HG03175 (cell line): Measurements from ENCODE around the gene COL13A1.

ENCODE experiments used
- ATAC-seq: cut with Tn5 transposase; IDR thresholded peaks from one replicate; pipeline ENCODE4 v1.9.1; 2021; ENCODE audit warnings: mild to moderate bottlenecking, moderate library complexity; ENCODE audit not compliant: unreplicated experiment

Gene COL13A1

GRCh38 chr10:69938541-69938991 lies 136.9 kb downstream of the COL13A1 start:
- ATAC-seq, result no peak

- ATAC-seq, result no peak
Observed at GRCh38 chr10:69939061-69939460, 137.4 kb downstream of the COL13A1 start.

GRCh38 chr10:69939481-69939880 lies 137.8 kb downstream of the COL13A1 start:
- no peak for ATAC-seq

- ATAC-seq, result no peak
Observed at GRCh38 chr10:69941730-69942129, 140.0 kb downstream of the COL13A1 start.

- ATAC-seq, result no peak
Observed at GRCh38 chr10:69943292-69943820, 141.7 kb downstream of the COL13A1 start.

- no peak for ATAC-seq
Observed at GRCh38 chr10:69944761-69945160, 143.1 kb downstream of the COL13A1 start.

GRCh38 chr10:69948261-69948660 lies 146.6 kb downstream of the COL13A1 start:
- no peak for ATAC-seq

GRCh38 chr10:69949770-69950169 lies 148.1 kb downstream of the COL13A1 start:
- ATAC-seq, result no peak

- ATAC-seq, result no peak
Observed at GRCh38 chr10:69951658-69952057, 150.0 kb downstream of the COL13A1 start.

- no peak for ATAC-seq
Observed at GRCh38 chr10:69952069-69952800, 150.5 kb downstream of the COL13A1 start.

GRCh38 chr10:69952821-69953221 lies 151.1 kb downstream of the COL13A1 start:
- no peak for ATAC-seq

- no peak for ATAC-seq
Observed at GRCh38 chr10:69953851-69954250, 152.1 kb downstream of the COL13A1 start.

GRCh38 chr10:69955211-69955805 lies 153.6 kb downstream of the COL13A1 start:
- ATAC-seq, result no peak

GRCh38 chr10:69955897-69956740 lies 154.4 kb downstream of the COL13A1 start:
- ATAC-seq, result no peak

- no peak for ATAC-seq
Observed at GRCh38 chr10:69956741-69957230, 155.1 kb downstream of the COL13A1 start.

- no peak for ATAC-seq
Observed at GRCh38 chr10:69957241-69957885, 155.7 kb downstream of the COL13A1 start.

- ATAC-seq, result peak; percentile 54
Observed at GRCh38 chr10:69957886-69958555, 156.3 kb downstream of the COL13A1 start.

GRCh38 chr10:69958556-69958902 lies 156.8 kb downstream of the COL13A1 start:
- no peak for ATAC-seq

- ATAC-seq, result no peak
Observed at GRCh38 chr10:69959911-69960310, 158.2 kb downstream of the COL13A1 start.

GRCh38 chr10:69960606-69960987 lies 158.9 kb downstream of the COL13A1 start:
- no peak for ATAC-seq
